ENCODE measurements around the gene ZCWPW2. TPM values are rescaled to one million over a fixed set of nuclear protein-coding genes. Genes with fewer than 3 reads are reported as not detected.
A peak's percentile ranks its signal among the peaks of the same experiment; 100 is the strongest.

ZCWPW2 gene
- polyA plus RNA-seq, 1 experiment: 0.20 TPM

DNA sequence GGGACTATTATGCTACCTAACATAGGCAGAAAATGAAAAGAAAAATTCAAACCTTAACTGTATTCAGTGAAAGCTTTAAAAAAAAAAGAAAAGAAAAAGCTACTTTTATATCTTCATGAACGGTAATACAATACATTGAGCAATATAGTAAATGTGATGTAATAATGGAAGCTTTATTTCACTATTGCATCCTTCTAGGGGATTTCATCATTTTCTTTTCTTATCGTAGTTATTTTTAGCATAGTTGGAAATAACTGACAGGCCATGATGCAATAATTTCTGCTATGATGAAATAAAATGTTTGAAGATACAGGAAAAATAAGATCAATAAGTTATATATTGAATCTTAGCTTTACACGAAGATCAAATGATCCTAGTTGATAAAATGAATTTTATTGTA, 40.3 kb upstream of the ZCWPW2 start:
- CTCF ChIA-PET: interaction anchor here (0.8 kb wide), 1 partner anchor 18 kb away, joined by 3 read pairs; no protein-coding TSS in a partner anchor
- H3K4me3 ChIP-seq (ENCODE audit: low read depth, low read length): no peak overlapping the region

DNA sequence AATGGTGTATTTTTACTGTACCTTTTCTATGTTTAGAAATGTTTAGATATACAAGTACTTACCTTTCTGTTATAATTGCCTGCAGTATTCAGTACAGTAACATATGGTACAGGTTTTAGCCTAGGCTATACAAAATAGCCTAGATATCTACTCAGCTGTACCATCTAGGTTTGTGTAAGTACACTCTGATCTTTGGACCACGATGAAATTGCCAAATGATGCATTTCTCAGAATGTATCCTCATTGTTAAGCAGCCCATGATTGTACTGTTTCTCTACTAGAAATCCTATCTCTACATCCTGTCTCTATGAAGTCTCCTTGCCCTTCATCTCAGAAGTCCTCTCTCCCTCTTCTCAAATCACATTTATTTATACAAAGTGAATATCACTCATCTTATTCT, 32.8 kb upstream of the ZCWPW2 start:
- no peaks in the 10 kb centered on the region for H3K27me3 ChIP-seq (ENCODE audit: control insufficient read depth, insufficient read depth, low read length)
- H3K36me3 ChIP-seq (ENCODE audit: control insufficient read depth, insufficient read depth, low read length): 0 out of 2 replicates have a peak, but pooled peaks cover 1% of the 10 kb centered on the region
- TF ChIP-seq, protein P1, sequence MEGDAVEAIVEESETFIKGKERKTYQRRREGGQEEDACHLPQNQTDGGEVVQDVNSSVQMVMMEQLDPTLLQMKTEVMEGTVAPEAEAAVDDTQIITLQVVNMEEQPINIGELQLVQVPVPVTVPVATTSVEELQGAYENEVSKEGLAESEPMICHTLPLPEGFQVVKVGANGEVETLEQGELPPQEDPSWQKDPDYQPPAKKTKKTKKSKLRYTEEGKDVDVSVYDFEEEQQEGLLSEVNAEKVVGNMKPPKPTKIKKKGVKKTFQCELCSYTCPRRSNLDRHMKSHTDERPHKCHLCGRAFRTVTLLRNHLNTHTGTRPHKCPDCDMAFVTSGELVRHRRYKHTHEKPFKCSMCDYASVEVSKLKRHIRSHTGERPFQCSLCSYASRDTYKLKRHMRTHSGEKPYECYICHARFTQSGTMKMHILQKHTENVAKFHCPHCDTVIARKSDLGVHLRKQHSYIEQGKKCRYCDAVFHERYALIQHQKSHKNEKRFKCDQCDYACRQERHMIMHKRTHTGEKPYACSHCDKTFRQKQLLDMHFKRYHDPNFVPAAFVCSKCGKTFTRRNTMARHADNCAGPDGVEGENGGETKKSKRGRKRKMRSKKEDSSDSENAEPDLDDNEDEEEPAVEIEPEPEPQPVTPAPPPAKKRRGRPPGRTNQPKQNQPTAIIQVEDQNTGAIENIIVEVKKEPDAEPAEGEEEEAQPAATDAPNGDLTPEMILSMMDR (IDR thresholded peaks at IDR 0.05; ENCODE audit: insufficient read depth, low read depth, low read length): no peak
- no peak overlapping the region for H3K4me3 ChIP-seq (ENCODE audit: low read depth, low read length)
- CTCF ChIA-PET: no interaction called here
- DNase-seq (ENCODE audit: low read depth): no peak
- POLR2A ChIA-PET: no interaction called here

More for the DNA sequence above, 40.3 kb upstream of the ZCWPW2 start:
- no peak for DNase-seq (ENCODE audit: low read depth)
- TF ChIP-seq, protein P1 (IDR thresholded peaks at IDR 0.05; ENCODE audit: insufficient read depth, low read depth, low read length): no peak
- POLR2A ChIA-PET: no interaction called here
- Histone ChIP-seq H3K36me3 (ENCODE audit: control insufficient read depth, insufficient read depth, low read length) (no peaks in the 10 kb centered on the region), H3K27me3 (ENCODE audit: control insufficient read depth, insufficient read depth, low read length) (no peaks in the 10 kb centered on the region)

DNA sequence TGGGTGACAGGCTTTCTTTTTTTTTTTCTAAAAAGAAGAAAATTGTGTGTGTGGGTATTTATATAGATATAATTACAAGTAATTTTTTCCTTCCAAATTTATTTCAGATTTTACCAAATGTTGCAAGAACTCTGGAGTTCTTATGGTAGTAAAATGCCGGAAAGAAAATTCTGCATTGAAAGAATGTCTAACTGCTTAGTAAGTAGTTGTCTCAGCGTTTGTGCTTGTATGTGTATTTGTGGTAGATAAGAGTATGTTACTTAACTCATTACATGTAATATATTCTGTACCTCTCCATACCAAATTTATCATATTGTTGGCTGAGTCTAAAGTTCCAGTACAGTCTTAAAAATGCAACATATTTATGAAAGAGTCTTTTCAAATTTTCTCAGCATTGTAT, 32.3 kb upstream of the ZCWPW2 start:
- 0 out of 2 replicates have a peak, but pooled peaks cover 1% of the 10 kb centered on the region for H3K36me3 ChIP-seq (ENCODE audit: control insufficient read depth, insufficient read depth, low read length)
- CTCF ChIA-PET: no interaction called here
- POLR2A ChIA-PET: no interaction called here
- no peak for DNase-seq (ENCODE audit: low read depth)
- TF ChIP-seq, protein P1 (IDR thresholded peaks at IDR 0.05; ENCODE audit: insufficient read depth, low read depth, low read length): no peak
- H3K27me3 ChIP-seq (ENCODE audit: control insufficient read depth, insufficient read depth, low read length): no peaks in the 10 kb centered on the region
- no peak overlapping the region for H3K4me3 ChIP-seq (ENCODE audit: low read depth, low read length)

DNA sequence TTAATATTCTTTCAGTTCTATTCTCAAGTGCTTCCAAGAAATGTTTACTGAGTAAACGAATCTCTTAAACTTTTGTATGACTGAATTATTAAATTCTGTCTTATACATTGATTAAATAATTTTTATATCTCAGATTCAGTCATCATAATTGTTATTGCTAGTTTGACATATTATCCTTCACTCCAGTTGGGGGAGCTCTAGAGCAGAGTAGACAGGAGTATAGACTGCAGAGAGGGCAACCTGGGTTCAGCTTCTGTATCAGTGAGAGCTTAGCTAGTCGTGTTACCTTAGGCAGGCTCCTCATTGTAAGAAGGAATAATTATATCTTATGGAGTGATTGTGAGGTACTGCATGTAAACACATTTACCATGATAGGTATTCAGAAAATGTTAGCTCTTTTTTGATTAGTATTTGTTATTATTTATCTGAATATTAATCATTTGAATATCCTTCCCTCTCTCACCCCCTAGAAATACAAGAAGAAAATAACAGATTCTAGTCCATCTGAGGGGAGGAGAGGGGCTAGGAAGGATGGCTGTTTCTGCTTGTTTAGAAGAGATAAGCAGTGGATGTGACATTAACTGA, 31.0 kb upstream of the ZCWPW2 start:
- no peaks in the 10 kb centered on the region for H3K27me3 ChIP-seq (ENCODE audit: control insufficient read depth, insufficient read depth, low read length)
- H3K36me3 ChIP-seq (ENCODE audit: control insufficient read depth, insufficient read depth, low read length): 0 out of 2 replicates have a peak, but pooled peaks cover 1% of the 10 kb centered on the region
- CTCF ChIA-PET: interaction anchor here (0.7 to 0.8 kb wide), 2 partner anchors 11 to 605 kb away, joined by 3 read pairs; no protein-coding TSS in a partner anchor
- DNase-seq (ENCODE audit: low read depth): no peak
- POLR2A ChIA-PET: interaction anchor here (0.6 kb wide), 1 partner anchor 21 kb away, joined by 3 read pairs; no protein-coding TSS in a partner anchor
- TF ChIP-seq, protein P1 (IDR thresholded peaks at IDR 0.05; ENCODE audit: insufficient read depth, low read depth, low read length): peak; percentile 68
- no peak overlapping the region for H3K4me3 ChIP-seq (ENCODE audit: low read depth, low read length)

DNA sequence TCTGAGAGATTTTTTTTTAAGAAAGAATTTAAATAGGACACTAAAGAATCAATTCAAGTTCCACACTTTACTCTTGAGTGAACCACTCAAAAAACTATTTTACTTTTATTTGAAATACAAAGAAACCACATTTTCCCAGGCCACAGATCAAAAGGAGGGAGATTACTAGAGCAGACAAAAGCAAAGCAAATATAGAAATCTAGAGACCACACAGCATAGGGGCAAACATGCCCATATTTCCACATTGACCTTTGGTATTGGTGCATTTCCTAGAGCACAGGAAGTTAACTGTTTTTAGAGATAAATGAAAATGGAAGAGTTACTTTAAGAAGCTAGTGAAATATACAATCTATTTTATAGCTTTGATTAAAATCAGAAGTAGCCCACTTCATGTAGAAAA, 27.5 kb upstream of the ZCWPW2 start:
- TF ChIP-seq, protein P1 (IDR thresholded peaks at IDR 0.05; ENCODE audit: insufficient read depth, low read depth, low read length): no peak
- no peak for DNase-seq (ENCODE audit: low read depth)
- H3K4me3 ChIP-seq (ENCODE audit: low read depth, low read length): no peak overlapping the region
- H3K36me3 ChIP-seq (ENCODE audit: control insufficient read depth, insufficient read depth, low read length): peaks cover 5% of the 10 kb centered on the region; the same call in 1 of the 2 replicates
- ChIA-PET POLR2A (interaction anchor here (0.7 kb wide), 1 partner anchor 620 kb away, joined by 3 read pairs; no protein-coding TSS in a partner anchor), CTCF (interaction anchor here (2.2 kb wide), 2 partner anchors 16 to 609 kb away, joined by 6 to 9 read pairs; no protein-coding TSS in a partner anchor)
- H3K27me3 ChIP-seq (ENCODE audit: control insufficient read depth, insufficient read depth, low read length): no peaks in the 10 kb centered on the region

Measured in BJ (cell line).